Endothelial cell of coronary artery (primary cell): Measurements from ENCODE around the gene OR2C3. TPM values are rescaled to one million over a fixed set of nuclear protein-coding genes. Genes with fewer than 3 reads are reported as not detected.

Experiments
- total RNA-seq: library from RNA; depleted of rRNA; stranded (reverse); fragments of >200 nt; gene quantifications from 2 replicates; pipeline ENCODE4 v1.2.3, GENCODE V29; 2014

Gene OR2C3
- total RNA-seq, result not detected in 2 replicates

DNA sequence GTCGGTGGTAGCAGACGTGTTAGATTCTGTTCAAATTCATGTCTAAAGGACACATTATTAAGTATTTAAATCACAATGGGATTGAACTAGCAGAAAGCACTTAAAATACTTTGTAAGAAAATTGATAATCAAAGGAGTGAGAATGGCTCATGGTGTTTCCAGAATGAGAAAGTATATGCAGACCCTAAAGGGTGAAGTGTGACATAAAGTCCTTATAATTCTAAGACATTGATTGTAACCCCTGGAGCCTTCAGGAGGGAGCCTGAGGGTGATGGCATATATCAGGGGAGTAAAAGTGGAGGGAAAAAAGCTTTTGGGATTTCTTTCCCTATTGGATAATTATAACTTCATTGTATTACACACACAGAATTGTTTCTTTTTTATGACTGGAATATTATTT, at the start of gene OR2C3:
Gene OR2C3, minus strand, starts transcription at position 101 of the 400 bp plus-strand sequence. CDS start 3,929 bp downstream, outside the sequence.

DNA sequence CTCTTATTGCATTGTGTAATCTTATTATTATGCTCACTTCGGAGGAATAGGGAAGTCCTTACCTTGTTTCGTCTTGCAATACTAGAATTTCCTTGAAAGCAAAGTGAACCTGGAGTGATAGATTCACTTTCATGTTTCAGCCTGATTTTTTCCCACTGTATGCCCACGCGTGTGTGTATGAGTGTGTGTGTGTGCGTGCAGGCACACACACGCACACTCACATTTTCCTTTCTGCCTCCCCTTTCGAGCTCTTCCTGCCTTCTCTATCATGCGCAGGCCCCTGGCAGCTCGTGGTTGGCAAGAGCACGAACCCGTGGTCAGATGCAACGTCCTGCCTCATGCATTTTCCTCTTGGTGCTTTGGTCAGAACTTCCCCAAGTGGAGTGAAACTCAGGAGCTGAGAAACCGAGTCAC, 12.5 kb upstream of the OR2C3 start, which contains the start of gene GCSAML:
Gene GCSAML, plus strand, starts transcription at position 366 of the 414 bp plus-strand sequence. CDS start 58 bp downstream, outside the sequence.

Other genes starting within 250 kb of the OR2C3 start
- 18.9 and 21.3 TPM in 2 replicates for gene ZNF496, start 204.6 kb downstream of the OR2C3 start, total RNA-seq
- under 0.01 TPM in 1 of 2 replicates, not detected in the other for gene NLRP3, start 120.3 kb downstream of the OR2C3 start, total RNA-seq
- gene OR2B11, start 78.3 kb downstream of the OR2C3 start, total RNA-seq, result not detected in 2 replicates
- gene GCSAML, start 12.7 kb upstream of the OR2C3 start, total RNA-seq, result not detected in 2 replicates
- not detected in 2 replicates for gene OR2G2, start 51.9 kb upstream of the OR2C3 start, total RNA-seq
- gene OR2G3, start 69.1 kb upstream of the OR2C3 start, total RNA-seq, result not detected in 2 replicates
- gene OR13G1, start 143.3 kb upstream of the OR2C3 start, total RNA-seq, result not detected in 2 replicates
- gene OR6F1, start 180.2 kb upstream of the OR2C3 start, total RNA-seq, result not detected in 2 replicates
- not detected in 2 replicates for gene OR14K1, start 202.2 kb upstream of the OR2C3 start, total RNA-seq
- gene OR14A2, start 211.7 kb upstream of the OR2C3 start, total RNA-seq, result not detected in 2 replicates
- gene OR1C1, start 224.1 kb upstream of the OR2C3 start, total RNA-seq, result not detected in 2 replicates